Measurements from ENCODE around the gene CPLX3.

DNA sequence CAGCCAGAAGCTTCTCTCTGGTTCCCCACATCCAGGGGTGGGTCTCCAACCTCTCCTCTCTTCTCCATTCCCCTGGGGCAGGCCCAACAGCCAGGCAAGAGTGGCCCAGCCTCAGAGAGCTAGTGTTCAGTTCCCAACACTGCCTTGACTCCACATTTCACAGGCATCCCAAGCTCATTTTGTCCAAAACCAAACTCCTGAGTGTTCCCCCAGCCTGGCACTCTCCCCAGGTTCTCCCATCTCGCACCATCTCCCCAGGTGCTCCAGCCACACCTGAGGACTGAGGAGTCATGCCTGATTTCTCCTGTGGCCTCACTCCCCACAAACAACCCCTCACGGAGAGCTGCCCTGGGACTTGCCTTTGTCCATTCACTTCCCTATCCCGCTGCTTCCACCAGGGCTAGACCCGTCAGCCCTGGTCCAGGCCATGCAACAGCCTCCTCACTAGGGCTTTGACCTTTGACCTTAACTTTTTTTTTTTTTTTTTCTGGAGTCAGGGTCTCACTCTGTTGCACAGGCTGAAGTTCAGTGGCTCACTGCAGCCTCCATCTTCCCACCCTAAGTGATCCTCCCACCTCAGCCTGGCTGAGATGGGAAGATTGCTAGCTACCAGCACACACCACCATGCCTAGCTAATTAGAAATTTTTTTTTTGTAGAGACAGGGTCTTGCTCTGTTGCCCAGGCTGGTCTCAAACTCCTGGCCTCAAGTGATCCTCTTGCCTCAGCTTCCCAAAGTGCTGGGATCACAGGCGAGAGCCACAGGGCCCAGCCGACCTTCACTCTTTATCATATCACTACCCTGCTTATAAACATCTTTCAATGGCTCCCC lies 48.4 kb upstream of the CPLX3 start:
- TF ChIP-seq CTCF (IDR thresholded peaks at IDR 0.05) (no peak), POLR2A (IDR thresholded peaks at IDR 0.05) (no peak), EP300 (IDR thresholded peaks at IDR 0.05) (no peak)
